ENCODE data around the gene ICAM5. TPM values are rescaled to one million over a fixed set of nuclear protein-coding genes. Genes with fewer than 3 reads are reported as not detected.

Gene ICAM5
- total and polyA plus RNA-seq, 9 of the 15 experiments (the other 6 are each of a cell fraction or from before 2014, with no cell fraction given): 0.10 to 114 (median 13.7) TPM

- no peak for TF ChIP-seq MGA (IDR thresholded peaks at IDR 0.05)
- peak; percentile 51 for TF ChIP-seq POLR2B (IDR thresholded peaks at IDR 0.05; ENCODE audit: low read depth, partially characterized antibody)
- no peak for TF ChIP-seq SRSF3 (IDR thresholded peaks at IDR 0.05; ENCODE audit: insufficient read depth, low read length)
- TF ChIP-seq ZZZ3 (IDR thresholded peaks at IDR 0.05): no peak
- TF ChIP-seq USF2 (CRISPR knock-in tag; IDR thresholded peaks at IDR 0.05): no peak
- TF ChIP-seq ZNF644 (tag; IDR thresholded peaks at IDR 0.05; ENCODE audit: low read depth): no peak
- no peak for TF ChIP-seq ZNF146 (CRISPR knock-in tag; IDR thresholded peaks at IDR 0.05; ENCODE audit: unreplicated experiment)
- TF ChIP-seq HIVEP1 (CRISPR knock-in tag; IDR thresholded peaks at IDR 0.05): no peak
- no peak for TF ChIP-seq ZNF24 (IDR thresholded peaks at IDR 0.05)
- TF ChIP-seq PTTG1 (tag; IDR thresholded peaks at IDR 0.05; ENCODE audit: low read depth): no peak
- TF ChIP-seq, protein P1, sequence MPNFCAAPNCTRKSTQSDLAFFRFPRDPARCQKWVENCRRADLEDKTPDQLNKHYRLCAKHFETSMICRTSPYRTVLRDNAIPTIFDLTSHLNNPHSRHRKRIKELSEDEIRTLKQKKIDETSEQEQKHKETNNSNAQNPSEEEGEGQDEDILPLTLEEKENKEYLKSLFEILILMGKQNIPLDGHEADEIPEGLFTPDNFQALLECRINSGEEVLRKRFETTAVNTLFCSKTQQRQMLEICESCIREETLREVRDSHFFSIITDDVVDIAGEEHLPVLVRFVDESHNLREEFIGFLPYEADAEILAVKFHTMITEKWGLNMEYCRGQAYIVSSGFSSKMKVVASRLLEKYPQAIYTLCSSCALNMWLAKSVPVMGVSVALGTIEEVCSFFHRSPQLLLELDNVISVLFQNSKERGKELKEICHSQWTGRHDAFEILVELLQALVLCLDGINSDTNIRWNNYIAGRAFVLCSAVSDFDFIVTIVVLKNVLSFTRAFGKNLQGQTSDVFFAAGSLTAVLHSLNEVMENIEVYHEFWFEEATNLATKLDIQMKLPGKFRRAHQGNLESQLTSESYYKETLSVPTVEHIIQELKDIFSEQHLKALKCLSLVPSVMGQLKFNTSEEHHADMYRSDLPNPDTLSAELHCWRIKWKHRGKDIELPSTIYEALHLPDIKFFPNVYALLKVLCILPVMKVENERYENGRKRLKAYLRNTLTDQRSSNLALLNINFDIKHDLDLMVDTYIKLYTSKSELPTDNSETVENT (CRISPR knock-in tag; IDR thresholded peaks at IDR 0.05): no peak
- TF ChIP-seq POLR2AphosphoS5 (IDR thresholded peaks at IDR 0.05; ENCODE audit: control insufficient read depth, insufficient read depth, low read depth, low read length): peak; percentile 15; the same call in 1 of the 2 replicates
These were observed 32.4 kb downstream of the ICAM5 start (continued) for GRCh38 chr19:10321874-10322835.

Measured in K562 (cell line).